ENCODE measurements around the gene DNAJC3. TPM values are rescaled to one million over a fixed set of nuclear protein-coding genes. Genes with fewer than 3 reads are reported as not detected.

Gene DNAJC3
- total and polyA plus RNA-seq, 2 of the 8 experiments (the other 6 are each of a cell fraction or from before 2014, with no cell fraction given): 4.3 to 24.1 TPM

- H2BK20ac ChIP-seq (ENCODE audit: low read length): no peak overlapping the region
- no peak overlapping the region for H3K4me3 ChIP-seq (ENCODE audit: extremely low read depth in 1 of 4, insufficient read depth in 2 of 4, low read depth in 3 of 4, low read length in 4 of 4)
- CTCF ChIA-PET (ENCODE audit: partially characterized antibody): interaction anchor here (0.8 kb wide), 1 partner anchor 180 kb away, joined by 4 read pairs; no protein-coding TSS in a partner anchor
- no peak overlapping the region for H2BK5ac ChIP-seq (ENCODE audit: low read depth, low read length)
- H3K4me2 ChIP-seq (ENCODE audit: insufficient read depth in 1 of 2, low read depth in 2 of 2, low read length in 2 of 2): no peak overlapping the region
- H3K23me2 ChIP-seq (ENCODE audit: low read depth, low read length): no peaks in the 10 kb centered on the region
- no peak for DNase-seq (ENCODE audit: low read depth in 1 of 2, low spot score in 2 of 2)
- no peaks in the 10 kb centered on the region for H4K20me1 ChIP-seq (replicated peaks in 1 of 2; ENCODE audit: control insufficient read depth in 1 of 2, insufficient read depth in 2 of 2, low read length in 2 of 2)
- H3K36me3 ChIP-seq (ENCODE audit: control insufficient read depth in 2 of 4, insufficient read depth in 4 of 4, low read length in 3 of 4): peaks cover 0 to 3% (median 0%) of the 10 kb centered on the region in 4 experiments; a peak in 2 of 8 replicates
- H4K8ac ChIP-seq (ENCODE audit: extremely low read depth, insufficient read depth, low read length): no peak overlapping the region
- no peaks in the 10 kb centered on the region for H3K4me1 ChIP-seq (replicated peaks in 1 of 4; ENCODE audit: control insufficient read depth in 3 of 4, insufficient read depth in 4 of 4, low read length in 3 of 4)
- FAIRE-seq: no peak
- no peak overlapping the region for H3K18ac ChIP-seq (ENCODE audit: extremely low read depth, low read length)
- no peak overlapping the region for H2BK12ac ChIP-seq (ENCODE audit: low read depth, low read length)
- POLR2A ChIA-PET (ENCODE audit: partially characterized antibody): no interaction called here
- H3K9me3 ChIP-seq (ENCODE audit: insufficient read depth in 2 of 2, low read depth in 1 of 2, low read length in 1 of 2): peaks cover 7 to 11% of the 10 kb centered on the region in 2 experiments; a peak in 3 of 4 replicates
- H2AK5ac ChIP-seq (ENCODE audit: low read depth, low read length): no peak overlapping the region
- no peak overlapping the region for H3K14ac ChIP-seq (ENCODE audit: insufficient read length)
- H2BK120ac ChIP-seq (replicated peaks; ENCODE audit: low read depth, low read length): no peak overlapping the region
- H3K9ac ChIP-seq (replicated peaks in 1 of 4; ENCODE audit: extremely low read depth in 1 of 4, low read depth in 3 of 4, low read length in 3 of 4): no peak overlapping the region
- no peaks in the 10 kb centered on the region for H3K79me2 ChIP-seq (ENCODE audit: control insufficient read depth in 1 of 2, insufficient read depth in 2 of 2, low read length in 2 of 2)
- no peak overlapping the region for H3K23ac ChIP-seq (ENCODE audit: insufficient read length)
- no peak overlapping the region for H2AFZ ChIP-seq (ENCODE audit: low read length)
- H3K4ac ChIP-seq (replicated peaks; ENCODE audit: insufficient read length, low read depth, low read length): no peak overlapping the region
- WGBS, 2 experiments (ENCODE audit: extremely low coverage in 1 of 2, insufficient coverage in 1 of 2, insufficient read length in 1 of 2, insufficient replicate concordance in 2 of 2, low coverage in 1 of 2, low lambda C conversion rate in 2 of 2, missing lambda C conversion rate in 1 of 2): 76% methylated on average over 1 of the region's 1 CpG; no CpG with 5 or more reads in 1 of the 2 experiments
- no peak overlapping the region for H2BK15ac ChIP-seq (ENCODE audit: low read length)
- no peak overlapping the region for H4K5ac ChIP-seq (ENCODE audit: insufficient read length, low read depth, low read length)
- no peak overlapping the region for H3K56ac ChIP-seq (replicated peaks; ENCODE audit: insufficient read length, low read depth, low read length)
- no peak overlapping the region for H3K27ac ChIP-seq (ENCODE audit: low read depth, low read length)
- H3K79me1 ChIP-seq (ENCODE audit: low read depth, low read length): no peaks in the 10 kb centered on the region
- no peaks in the 10 kb centered on the region for H3K27me3 ChIP-seq (replicated peaks in 1 of 4; ENCODE audit: control insufficient read depth in 3 of 4, extremely low read depth in 1 of 4, insufficient read depth in 3 of 4, low read length in 3 of 4)
- H4K91ac ChIP-seq (replicated peaks; ENCODE audit: insufficient read length, low read length): no peak overlapping the region
- TF ChIP-seq NRF1 (IDR thresholded peaks at IDR 0.05; ENCODE audit: low read depth, low read length) (no peak), EGR1 (IDR thresholded peaks at IDR 0.05; ENCODE audit: borderline replicate concordance, low read depth, low read length) (no peak), FOSL1 (IDR thresholded peaks at IDR 0.05; ENCODE audit: insufficient read depth, low read depth, low read length) (no peak), RAD21 (IDR thresholded peaks at IDR 0.05 in 1 of 2, conservative IDR thresholded peaks at IDR 0.05 in 1 of 2; ENCODE audit: low read depth in 2 of 2, low read length in 2 of 2) (no peak), KDM5A (IDR thresholded peaks at IDR 0.05; ENCODE audit: low read length) (no peak), JUN (IDR thresholded peaks at IDR 0.05; ENCODE audit: low read depth, low read length) (no peak), SIRT6 (IDR thresholded peaks at IDR 0.05; ENCODE audit: low read length) (no peak), TAF1 (IDR thresholded peaks at IDR 0.05; ENCODE audit: low read depth, low read length) (no peak), BCL11A (IDR thresholded peaks at IDR 0.05; ENCODE audit: low read depth in 2 of 2, low read length in 2 of 2) (no peak), ATF2 (IDR thresholded peaks at IDR 0.05; ENCODE audit: low read length) (no peak), BRCA1 (IDR thresholded peaks at IDR 0.05; ENCODE audit: low read depth, low read length) (no peak), USF2 (IDR thresholded peaks at IDR 0.05; ENCODE audit: low read length) (no peak)
These were observed 137.6 kb downstream of the DNAJC3 start for GRCh38 chr13:95814495-95814894.
